HCT116 (cell line): ENCODE results near the gene HTRA2. TPM values are rescaled to one million over a fixed set of nuclear protein-coding genes. Genes with fewer than 3 reads are reported as not detected.
"Not testable (repeated sequence)": the region's sequence is repeated elsewhere in the genome, so short reads cannot be mapped to it uniquely, and the experiment has no call there.

Experiments used
- ATAC-seq: fragments of 200-7000 bp; cut with Tn5 transposase; 2 replicates; pipeline ENCODE4 v1.9.1; 2020; ENCODE audit warnings: mild to moderate bottlenecking, moderate library complexity
- BruUV-seq: library from RNA; stranded (reverse); fragments of 400-500 nt; replicated peaks from 2 replicates; lab custom pipeline; 2021; lab: Mats Ljungman, UMichigan
- CTCF ChIA-PET: fragments of 300-600 bp; sonication (Branson Sonifier 250); formaldehyde crosslinking; loops from one replicate; lab custom pipeline; 2021; ENCODE audit warnings: antibody characterized with exemption; lab: Charles Lee
- POLR2A ChIA-PET: fragments of 300-600, 350-600 bp; sonication (Branson Sonifier 250); formaldehyde crosslinking; loops from one replicate; lab custom pipeline; 2021; ENCODE audit warnings: antibody characterized with exemption; lab: Charles Lee
- RAD21 ChIA-PET, 2 experiments: fragments of 300-600 bp; sonication (Branson Sonifier 250); formaldehyde crosslinking; loops; one replicate each; lab custom pipeline; 2023; ENCODE audit warnings: low total read pairs in 2 of 2; ENCODE audit not compliant: uncharacterized antibody in 2 of 2, unreplicated experiment in 2 of 2, low non-redundant PET in 1 of 2; lab: Charles Lee
- DNase-seq: peaks from one replicate; pipeline ENCODE4 v3.0.0-alpha.2; 2010; ENCODE audit warnings: low read depth, low spot score
- H2AFZ ChIP-seq: fragments of 200-600 bp; shearing (Covaris generic), sonication (generic); 2 replicates; pipeline ENCODE4 v1.6.1; 2017; ENCODE audit warnings: low read depth, mixed run types, mixed read lengths, antibody characterized with exemption, low read length; ENCODE audit not compliant: poor library complexity, severe bottlenecking
- H3K27ac ChIP-seq: 2 replicates; pipeline ENCODE4 v1.5.1; 2012; ENCODE audit warnings: low read depth, low read length
- H3K27me3 ChIP-seq: fragments of 200-600 bp; sonication (generic); 2 replicates; pipeline ENCODE4 v1.6.1; 2016; ENCODE audit warnings: mixed run types, low read length, mixed read lengths; ENCODE audit not compliant: insufficient read depth
- H3K36me3 ChIP-seq, 2 experiments: fragments of 200-500 bp in 1 of 2; fragments of 200-600 bp in 1 of 2; sonication (Bioruptor generic) in 1 of 2; sonication (generic) in 1 of 2; 2 replicates each; pipeline versions ENCODE4 v1.5.1 to v1.6.1; 2014 to 2016; ENCODE audit warnings: low read length in 2 of 2, inconsistent platforms in 1 of 2, mixed read lengths in 1 of 2, mixed run types in 1 of 2; ENCODE audit not compliant: insufficient read depth in 2 of 2, control insufficient read depth in 1 of 2
- H3K4me1 ChIP-seq, 2 experiments: fragments of 200-600 bp in 1 of 2; sonication (generic) in 1 of 2; 2 replicates each; pipeline versions ENCODE4 v1.5.1 to v1.6.1; 2012 to 2017; ENCODE audit warnings: low read length in 2 of 2, inconsistent platforms in 1 of 2, mild to moderate bottlenecking in 1 of 2, mixed read lengths in 1 of 2, mixed run types in 1 of 2, moderate library complexity in 1 of 2; ENCODE audit not compliant: insufficient read depth in 2 of 2, control insufficient read depth in 1 of 2
- H3K4me2 ChIP-seq: fragments of 200-600 bp; sonication (generic); 2 replicates; pipeline ENCODE4 v1.6.1; 2017; ENCODE audit warnings: mixed run types, low read length, mixed read lengths
- H3K4me3 ChIP-seq, 2 experiments: fragments of 200-600 bp in 1 of 2; sonication (generic) in 1 of 2; replicated peaks in 1 of 2; 2 replicates each; pipeline ENCODE4 v1.5.1; 2011 to 2016; ENCODE audit warnings: low read length in 2 of 2, control low read depth in 1 of 2, low read depth in 1 of 2, mild to moderate bottlenecking in 1 of 2, mixed read lengths in 1 of 2, mixed run types in 1 of 2
- H3K79me2 ChIP-seq: fragments of 200-600 bp; sonication (generic); 2 replicates; pipeline ENCODE4 v1.6.1; 2017; ENCODE audit warnings: mild to moderate bottlenecking, mixed run types, low read length, moderate library complexity, mixed read lengths; ENCODE audit not compliant: insufficient read depth
- H3K9ac ChIP-seq: fragments of 200-600 bp; sonication (generic); 2 replicates; pipeline ENCODE4 v1.6.1; 2016; ENCODE audit warnings: low read length, mixed read lengths
- H3K9me2 ChIP-seq: fragments of 200-600 bp; sonication (generic), shearing (Covaris generic); 2 replicates; pipeline ENCODE4 v1.6.1; 2017; ENCODE audit warnings: mixed run types, mild to moderate bottlenecking, moderate library complexity; ENCODE audit not compliant: insufficient read depth
- H3K9me3 ChIP-seq, 2 experiments: fragments of 200-500 bp in 1 of 2; fragments of 200-600 bp in 1 of 2; sonication (Bioruptor generic) in 1 of 2; sonication (generic) in 1 of 2; 2 replicates each; pipeline ENCODE4 v1.6.1; 2014 to 2017; ENCODE audit warnings: low read length in 2 of 2, mixed read lengths in 2 of 2, inconsistent platforms in 1 of 2, low read depth in 1 of 2, mild to moderate bottlenecking in 1 of 2, mixed run types in 1 of 2, moderate library complexity in 1 of 2; ENCODE audit not compliant: control insufficient read depth in 1 of 2, insufficient read depth in 1 of 2
- H4K20me1 ChIP-seq: fragments of 200-600 bp; sonication (generic), shearing (Covaris generic); 2 replicates; pipeline ENCODE4 v1.6.1; 2017; ENCODE audit warnings: mixed run types, mild to moderate bottlenecking, moderate library complexity; ENCODE audit not compliant: insufficient read depth
- CBX3 ChIP-seq: IDR thresholded peaks from 2 replicates; pipeline ENCODE4 v1.6.1; 2012; ENCODE audit warnings: low read depth
- CEBPB ChIP-seq: IDR thresholded peaks from 2 replicates; pipeline ENCODE4 v1.6.1; 2012; ENCODE audit warnings: low read depth
- FOSL1 ChIP-seq: IDR thresholded peaks from 2 replicates; pipeline ENCODE4 v1.6.1; 2012; ENCODE audit warnings: low read depth
- POLR2AphosphoS5 ChIP-seq: IDR thresholded peaks from 2 replicates; pipeline ENCODE4 v1.6.1; 2011; ENCODE audit warnings: mild to moderate bottlenecking, low read depth, low read length, moderate library complexity
- RAD21 ChIP-seq: IDR thresholded peaks from 2 replicates; pipeline ENCODE4 v1.6.1; 2012; ENCODE audit warnings: low read depth, mild to moderate bottlenecking
- SIN3A ChIP-seq: IDR thresholded peaks from 2 replicates; pipeline ENCODE4 v1.6.1; 2012; ENCODE audit warnings: low read depth
- intact Hi-C: fragments of 100-400 bp; cut with micrococcal nuclease; formaldehyde crosslinking; loops from 2 replicates; pipeline ENCODE4 v1.10.0; 2022
- total RNA-seq: library from RNA; stranded (reverse); gene quantifications from one replicate; pipeline ENCODE4 v1.2.1, GENCODE V29; 2021; ENCODE audit not compliant: unreplicated experiment

HTRA2 gene
- total RNA-seq, 1 experiment from 2014 or later, result 36.2 TPM

DNA sequence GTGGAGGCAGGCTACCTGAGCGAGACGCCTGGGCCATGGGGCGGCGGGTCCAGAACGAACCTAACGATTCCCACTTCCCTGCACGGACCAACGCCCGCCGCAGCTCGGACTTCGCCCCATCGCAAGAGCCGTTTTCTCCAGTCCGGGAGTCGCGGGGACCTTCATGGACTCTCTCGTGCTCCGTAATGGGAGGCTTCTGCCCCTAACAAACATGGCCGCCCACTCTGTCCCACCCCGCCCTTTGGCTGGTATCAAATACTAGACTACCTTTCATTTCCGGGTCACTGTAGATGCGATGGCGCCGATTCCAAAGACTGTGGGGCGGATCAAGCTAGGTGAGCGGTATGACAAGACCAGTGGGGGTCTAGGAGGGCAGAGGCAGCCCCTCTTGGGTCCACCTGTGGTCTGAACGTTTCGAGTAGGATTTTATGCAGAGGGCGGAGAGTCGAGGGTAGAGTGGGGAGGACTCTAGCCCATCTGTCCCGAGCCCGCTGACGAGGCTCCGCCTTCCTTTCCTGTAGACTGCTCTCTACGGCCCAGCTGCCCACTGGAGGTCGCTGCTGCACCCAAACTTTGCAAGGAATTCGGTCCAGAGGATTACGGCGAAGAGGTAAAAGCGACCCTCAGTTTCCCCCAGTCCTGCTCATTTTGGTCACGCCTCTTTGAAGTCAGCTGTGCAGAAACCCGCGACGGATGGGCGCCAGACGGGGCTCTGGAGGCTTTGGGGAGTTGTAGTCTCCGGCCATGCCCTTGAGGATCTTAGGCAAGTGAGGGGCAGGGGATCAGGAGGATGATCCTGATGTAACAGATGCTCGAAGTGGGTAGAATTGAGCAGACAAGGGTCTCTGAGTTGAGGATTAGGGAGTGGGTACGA, 46.7 kb upstream of the HTRA2 start, which contains the start of the genes CCDC142 and TTC31 (continued):
- TF ChIP-seq FOSL1, result no peak
- peak; percentile 82; the same call in 1 of the 2 replicates for TF ChIP-seq SIN3A
- TF ChIP-seq RAD21, result peak; percentile 84
- no peak for TF ChIP-seq CEBPB
- peak; percentile 79 for TF ChIP-seq POLR2AphosphoS5
- TF ChIP-seq CBX3, result peak; percentile 50

DNA sequence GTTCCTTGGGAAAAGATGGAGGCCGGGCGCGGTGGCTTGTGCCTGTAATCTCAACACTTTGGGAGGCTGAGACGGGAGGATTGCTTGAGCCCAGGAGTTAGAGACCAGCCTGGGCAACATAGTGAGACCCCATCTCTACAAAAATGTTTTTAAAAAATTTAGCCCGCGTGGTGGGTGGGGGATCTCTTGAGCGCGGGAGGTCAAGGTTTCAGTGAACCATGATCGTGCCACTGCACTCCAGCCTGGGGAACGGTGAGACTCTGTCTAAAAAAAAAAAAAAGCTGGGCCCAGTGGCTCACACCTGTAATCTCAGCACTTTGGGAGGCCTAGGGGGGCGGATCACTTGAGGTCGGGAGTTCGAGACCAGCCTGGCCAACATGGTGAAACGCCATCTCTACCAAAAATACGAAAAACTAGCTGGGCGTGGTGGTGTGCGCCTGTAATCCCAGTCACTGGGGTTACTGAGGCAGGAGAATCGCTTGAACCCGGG, 46.0 kb upstream of the HTRA2 start:
- intact Hi-C loops, result loop anchor here (1.0 to 2.0 kb wide), 6 partner anchors 19 to 104 kb away; partner anchors contain the start of genes AUP1, HTRA2, INO80B and WBP1
- peak overlapping the region; percentile 66 for H3K4me2 ChIP-seq
- not testable (repeated sequence) for BruUV-seq, H3K9me2 ChIP-seq, H2AFZ ChIP-seq, H3K27me3 ChIP-seq, DNase-seq, H3K9me3 ChIP-seq, ATAC-seq, H4K20me1 ChIP-seq
- ChIA-PET CTCF (interaction anchor here (1.2 to 2.3 kb wide), 5 partner anchors 9 to 48 kb away, joined by 3 to 12 read pairs (median 10); partner anchors contain the start of genes INO80B and MRPL53), POLR2A (interaction anchor here (0.8 kb wide), 1 partner anchor 26 kb away, joined by 3 read pairs; the partner anchor contains the start of gene WBP1), RAD21 (interaction anchor here in 1 of 2 experiments (1.2 kb wide), 1 partner anchor 48 kb away, joined by 3 read pairs; no protein-coding TSS in a partner anchor)
- H3K4me3 ChIP-seq, result peak overlapping the region; percentile 61 to 95
- H3K27ac ChIP-seq, result peak overlapping the region; percentile 90
- H3K9ac ChIP-seq, result peak overlapping the region; percentile 86
- peaks cover 11 to 13% of the 10 kb centered on the region in 2 experiments; a peak in 3 of 4 replicates for H3K36me3 ChIP-seq
- H3K4me1 ChIP-seq, result peaks cover 12 to 25% of the 10 kb centered on the region in 2 experiments
- peaks cover 31% of the 10 kb centered on the region for H3K79me2 ChIP-seq
